Lower lobe of right lung (tissue), 2 donors: ENCODE data around the gene KDM4B. TPM values are rescaled to one million over a fixed set of nuclear protein-coding genes. Genes with fewer than 3 reads are reported as not detected.

Source experiments
- ATAC-seq, 2 donors: fragments of 200-7000 bp; cut with Tn5 transposase; one replicate each; pipeline ENCODE4 v1.9.1; 2020 to 2022; ENCODE audit warnings: mild to moderate bottlenecking in 2 of 2, moderate library complexity in 2 of 2
- DNase-seq: peaks from one replicate; pipeline ENCODE4 v3.0.0-alpha.2; 2020
- H3K27ac ChIP-seq: fragments of 200-600 bp; one replicate; pipeline ENCODE4 v1.8.0; 2022
- H3K27me3 ChIP-seq: fragments of 200-600 bp; one replicate; pipeline ENCODE4 v1.8.0; 2022; ENCODE audit warnings: low read depth
- H3K36me3 ChIP-seq: fragments of 200-600 bp; one replicate; pipeline ENCODE4 v1.8.0; 2022; ENCODE audit warnings: mild to moderate bottlenecking
- H3K4me1 ChIP-seq: fragments of 200-600 bp; one replicate; pipeline ENCODE4 v1.8.0; 2022
- H3K4me3 ChIP-seq: fragments of 200-600 bp; one replicate; pipeline ENCODE4 v1.8.0; 2022; ENCODE audit warnings: mild to moderate bottlenecking
- H3K9me3 ChIP-seq: fragments of 200-600 bp; one replicate; pipeline ENCODE4 v1.8.0; 2022
- intact Hi-C: fragments of 100-400 bp; cut with DNase I; formaldehyde crosslinking; loops from one replicate; pipeline ENCODE4 v1.11.0; 2022
- total RNA-seq: library from RNA; stranded (reverse); fragmentation: NEBNext Ultra II Directional; extraction: Animal tissue kit (Norgen Biotek cat#: 25700); gene quantifications from one replicate; pipeline ENCODE4 v1.2.1, GENCODE V29; 2021
- TF ChIP-seq, protein P1 (sequence below): fragments of 200-600 bp; IDR thresholded peaks from one replicate; pipeline ENCODE4 v1.8.0; 2022; ENCODE audit warnings: antibody characterized with exemption, mild to moderate bottlenecking
- donor health status: DM: no; HTN: yes; CAD: no; lungs with severe emphysema.

KDM4B gene
- total RNA-seq, 1 donor from 2014 or later: 40.3 TPM

DNA sequence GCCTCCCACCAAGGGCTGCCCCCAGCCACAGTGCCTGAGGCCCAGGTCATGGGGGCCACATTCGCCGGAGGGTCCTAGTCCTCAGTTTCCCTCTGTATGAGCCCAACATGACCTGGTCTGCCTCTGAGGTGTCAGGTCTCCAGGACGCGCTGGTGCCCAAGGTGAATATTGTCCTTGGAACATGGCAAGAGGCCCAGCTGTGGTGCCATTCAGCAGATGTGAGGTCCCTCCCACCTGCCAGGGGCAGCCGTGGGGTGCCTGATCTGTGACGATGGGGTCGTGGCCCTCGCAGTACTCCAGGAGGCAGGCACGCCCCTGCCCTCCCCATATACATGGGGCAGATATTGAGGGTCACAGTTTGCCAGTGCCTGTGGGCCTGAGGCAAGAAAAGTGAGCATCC is 151.9 kb downstream of the KDM4B start:
- DNase-seq (no peak), ATAC-seq (no peak)
- no peaks in the 10 kb centered on the region for H3K27me3 ChIP-seq
- H3K9me3 ChIP-seq: no peaks in the 10 kb centered on the region
- H3K36me3 ChIP-seq: peaks cover 44% of the 10 kb centered on the region
- no peaks in the 10 kb centered on the region for H3K4me1 ChIP-seq
- no peak overlapping the region for H3K4me3 ChIP-seq
- intact Hi-C loops: no loop called here
- TF ChIP-seq, protein P1, sequence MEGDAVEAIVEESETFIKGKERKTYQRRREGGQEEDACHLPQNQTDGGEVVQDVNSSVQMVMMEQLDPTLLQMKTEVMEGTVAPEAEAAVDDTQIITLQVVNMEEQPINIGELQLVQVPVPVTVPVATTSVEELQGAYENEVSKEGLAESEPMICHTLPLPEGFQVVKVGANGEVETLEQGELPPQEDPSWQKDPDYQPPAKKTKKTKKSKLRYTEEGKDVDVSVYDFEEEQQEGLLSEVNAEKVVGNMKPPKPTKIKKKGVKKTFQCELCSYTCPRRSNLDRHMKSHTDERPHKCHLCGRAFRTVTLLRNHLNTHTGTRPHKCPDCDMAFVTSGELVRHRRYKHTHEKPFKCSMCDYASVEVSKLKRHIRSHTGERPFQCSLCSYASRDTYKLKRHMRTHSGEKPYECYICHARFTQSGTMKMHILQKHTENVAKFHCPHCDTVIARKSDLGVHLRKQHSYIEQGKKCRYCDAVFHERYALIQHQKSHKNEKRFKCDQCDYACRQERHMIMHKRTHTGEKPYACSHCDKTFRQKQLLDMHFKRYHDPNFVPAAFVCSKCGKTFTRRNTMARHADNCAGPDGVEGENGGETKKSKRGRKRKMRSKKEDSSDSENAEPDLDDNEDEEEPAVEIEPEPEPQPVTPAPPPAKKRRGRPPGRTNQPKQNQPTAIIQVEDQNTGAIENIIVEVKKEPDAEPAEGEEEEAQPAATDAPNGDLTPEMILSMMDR: no peak
- no peak overlapping the region for H3K27ac ChIP-seq

DNA sequence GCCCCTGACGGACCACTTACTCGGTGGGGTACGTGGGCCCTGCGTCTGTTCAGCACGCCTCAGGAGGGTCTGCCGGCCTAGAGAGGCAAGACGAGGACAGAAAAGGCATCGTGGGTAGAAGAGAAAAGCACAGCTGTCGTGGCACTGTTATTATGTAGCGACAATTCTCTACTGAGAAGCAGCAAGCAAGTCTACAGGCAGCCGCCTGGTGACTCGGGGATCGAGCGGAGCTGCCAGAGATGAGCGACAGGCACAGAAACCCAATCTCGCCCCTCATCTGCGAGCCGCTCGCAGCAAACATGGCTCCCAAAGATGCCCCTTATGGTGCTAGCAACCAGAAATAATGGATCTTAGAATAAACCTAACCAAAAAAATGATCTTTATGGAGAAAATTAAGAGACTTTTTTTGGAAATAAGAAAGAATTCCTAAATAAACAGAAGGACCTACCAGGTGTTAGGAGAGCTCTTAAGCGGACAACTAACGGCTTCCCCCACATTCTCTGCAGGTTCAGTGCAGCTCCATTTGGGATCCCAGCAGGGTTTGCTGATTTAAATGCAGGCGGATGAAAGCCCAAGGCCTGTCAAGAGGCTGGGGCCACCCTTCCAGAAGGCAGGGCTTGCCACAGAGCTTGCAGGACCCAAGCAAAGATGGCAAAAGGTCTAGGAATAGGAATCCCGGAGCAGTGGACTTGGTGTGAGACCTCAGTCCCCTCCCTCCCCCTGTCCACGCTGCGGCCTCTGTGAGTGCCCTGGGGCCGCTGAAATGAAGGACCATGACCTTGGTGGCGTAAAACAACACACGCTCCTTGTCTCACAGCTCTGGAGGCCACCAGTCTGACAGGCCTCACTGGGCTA is 152.6 kb downstream of the KDM4B start:
- intact Hi-C loops: no loop called here
- DNase-seq: no peak
- H3K27ac ChIP-seq: no peak overlapping the region
- H3K4me3 ChIP-seq: no peak overlapping the region
- TF ChIP-seq, protein P1: no peak
- no peaks in the 10 kb centered on the region for H3K27me3 ChIP-seq
- no peak for ATAC-seq
- H3K9me3 ChIP-seq: no peaks in the 10 kb centered on the region
- peaks cover 46% of the 10 kb centered on the region for H3K36me3 ChIP-seq
- no peaks in the 10 kb centered on the region for H3K4me1 ChIP-seq

DNA sequence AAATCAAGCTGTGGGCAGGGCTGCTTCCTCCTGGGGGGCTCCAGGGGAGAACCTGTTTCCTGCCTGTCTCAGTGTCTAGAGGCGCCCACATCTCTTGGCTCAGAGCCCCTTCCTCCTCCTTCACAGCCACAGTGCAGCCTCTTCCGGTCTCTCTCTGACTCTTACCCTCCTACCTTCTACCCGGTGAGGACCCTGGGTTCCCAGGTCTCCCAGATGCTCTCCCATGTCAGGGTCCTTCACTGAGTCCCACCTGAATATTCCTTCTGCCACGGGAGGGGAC is 153.1 kb downstream of the KDM4B start:
- H3K27ac ChIP-seq: no peak overlapping the region
- TF ChIP-seq, protein P1: no peak
- no peak overlapping the region for H3K4me3 ChIP-seq
- DNase-seq (no peak), ATAC-seq (no peak)
- no peaks in the 10 kb centered on the region for H3K4me1 ChIP-seq
- H3K27me3 ChIP-seq: no peaks in the 10 kb centered on the region
- no peaks in the 10 kb centered on the region for H3K9me3 ChIP-seq
- intact Hi-C loops: no loop called here
- H3K36me3 ChIP-seq: peaks cover 49% of the 10 kb centered on the region

DNA sequence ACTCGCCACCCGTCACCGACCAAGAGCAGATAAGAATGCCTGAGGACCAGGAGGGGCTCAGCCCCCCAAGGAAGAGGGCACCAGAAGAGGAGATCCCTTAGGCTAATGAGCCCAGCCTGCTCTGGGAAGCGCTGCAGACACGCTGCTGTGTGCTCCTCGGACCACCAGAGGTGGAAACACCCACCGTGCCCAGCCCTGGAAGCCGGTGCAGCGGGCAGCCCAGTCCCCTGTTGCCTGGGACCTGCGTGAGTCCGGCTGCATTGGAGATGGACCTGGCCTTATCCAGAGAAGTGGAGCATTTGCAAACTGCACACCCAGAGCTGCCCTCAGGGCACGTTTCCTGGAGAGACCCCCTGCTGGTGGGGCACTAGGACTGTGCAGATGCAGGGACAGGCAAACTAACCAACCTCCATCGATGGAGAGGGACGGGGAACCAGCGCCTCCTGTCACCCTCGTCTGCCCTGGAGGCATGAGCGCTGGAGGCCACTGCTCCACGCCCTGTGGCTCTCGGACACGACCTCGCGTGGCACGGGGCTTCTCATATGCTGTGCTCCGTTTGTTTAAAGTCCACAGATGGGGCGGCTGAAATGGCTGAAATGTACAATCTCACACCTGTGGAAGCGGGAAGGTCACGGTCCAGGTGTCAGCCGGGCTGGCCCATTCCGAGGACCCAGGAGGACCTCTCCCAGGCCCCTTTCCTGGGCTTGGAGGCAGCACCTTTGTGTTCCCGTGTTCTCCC is 153.9 kb downstream of the KDM4B start:
- Histone ChIP-seq H3K4me1 (peaks cover 5% of the 10 kb centered on the region), H3K27me3 (no peaks in the 10 kb centered on the region), H3K4me3 (no peak overlapping the region), H3K36me3 (peaks cover 49% of the 10 kb centered on the region), H3K27ac (no peak overlapping the region), H3K9me3 (no peaks in the 10 kb centered on the region)
- no peak for DNase-seq
- ATAC-seq: no peak
- TF ChIP-seq, protein P1: no peak
- intact Hi-C loops: no loop called here

DNA sequence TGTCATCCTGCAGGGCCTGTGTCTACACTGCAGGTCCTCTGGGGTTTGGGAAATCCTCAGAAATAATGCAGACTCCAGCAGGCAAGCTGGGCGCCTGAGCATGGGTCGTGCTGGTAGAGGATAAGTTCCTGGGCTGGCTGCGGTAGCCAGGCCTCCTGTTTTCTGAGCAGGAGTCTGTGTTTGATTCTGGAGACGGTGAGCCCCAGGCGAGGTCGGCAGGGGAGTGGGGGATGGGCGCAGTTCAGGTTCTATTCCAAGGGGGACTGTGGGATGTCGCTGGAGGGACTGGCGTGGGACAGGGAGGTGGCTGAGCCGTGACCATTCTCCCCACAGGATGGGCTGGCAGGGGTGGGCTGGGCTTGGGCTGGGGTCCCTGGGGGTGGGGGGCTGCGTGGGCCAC is 154.7 kb downstream of the KDM4B start:
- Histone ChIP-seq H3K36me3 (peaks cover 49% of the 10 kb centered on the region), H3K4me1 (peaks cover 13% of the 10 kb centered on the region), H3K9me3 (no peaks in the 10 kb centered on the region), H3K27ac (no peak overlapping the region), H3K27me3 (no peaks in the 10 kb centered on the region), H3K4me3 (no peak overlapping the region)
- TF ChIP-seq, protein P1: no peak
- ATAC-seq (no peak), DNase-seq (no peak)
- intact Hi-C loops: no loop called here
